ENCODE data around the gene PPP3CA.
"Not testable (repeated sequence)": the region's sequence is repeated elsewhere in the genome, so short reads cannot be mapped to it uniquely, and the experiment has no call there.

Gene PPP3CA

DNA sequence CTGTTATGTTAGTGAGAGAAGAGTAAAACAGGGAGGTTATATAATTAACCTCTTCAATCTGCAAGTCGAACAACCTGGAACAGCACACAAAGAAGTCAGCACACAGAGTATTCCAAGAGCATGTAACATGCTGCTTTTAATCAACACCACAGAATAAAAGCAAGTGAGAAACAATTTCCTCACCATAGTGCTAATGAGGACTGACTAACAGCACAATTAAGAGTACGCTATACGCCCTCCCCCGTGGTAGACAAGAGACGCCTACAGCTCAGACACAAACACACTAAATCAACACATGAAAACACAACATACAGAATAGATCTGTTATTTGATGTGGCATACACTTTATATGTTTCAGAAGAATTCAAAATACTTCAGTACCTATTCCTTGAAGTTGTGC, 103.0 kb downstream of the PPP3CA start:
- DNase-seq, result no peak

DNA sequence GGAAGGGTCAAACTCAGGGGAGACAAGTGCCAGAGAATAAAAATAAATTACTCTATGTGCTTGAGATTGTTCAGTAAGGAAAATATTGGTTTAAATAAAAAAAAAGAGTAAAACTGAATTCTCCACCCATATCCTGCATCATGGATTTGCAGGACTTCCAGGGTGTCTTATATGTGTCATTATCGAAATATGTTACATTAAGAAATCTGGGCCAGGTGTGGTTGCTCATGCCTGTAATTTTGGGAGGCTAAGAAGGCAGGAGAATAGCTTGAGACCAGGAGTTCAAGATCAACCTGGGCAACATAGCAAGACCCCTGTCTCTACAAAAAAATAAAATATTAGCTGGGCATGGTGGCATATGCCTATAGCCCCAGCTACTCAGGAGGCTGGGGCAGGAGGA, 104.9 kb downstream of the PPP3CA start:
- DNase-seq, result no peak

DNA sequence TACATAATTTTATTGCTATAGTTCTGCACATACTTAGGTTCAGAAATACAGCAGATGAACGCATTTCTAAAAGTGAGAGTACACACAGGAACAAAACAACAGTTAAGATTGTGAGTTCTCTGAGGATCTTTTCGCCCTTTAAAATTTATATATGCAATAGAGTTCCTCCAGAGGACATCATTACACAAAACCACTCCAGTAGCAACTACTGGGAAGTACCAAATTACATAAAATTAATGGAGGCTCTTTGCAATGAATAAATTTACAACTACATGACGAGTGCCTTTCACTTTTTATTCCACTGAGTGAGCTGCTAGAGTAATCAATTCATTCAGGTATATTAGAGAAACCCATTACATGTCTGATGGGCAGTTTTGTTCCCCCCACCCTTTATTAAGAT, 107.2 kb downstream of the PPP3CA start:
- no peak for DNase-seq

- no peak for DNase-seq
Measured at GRCh38 chr4:101239665-101240064, 107.7 kb downstream of the PPP3CA start.

- DNase-seq, result no peak
Measured at GRCh38 chr4:101238706-101239105, 108.6 kb downstream of the PPP3CA start.

DNA sequence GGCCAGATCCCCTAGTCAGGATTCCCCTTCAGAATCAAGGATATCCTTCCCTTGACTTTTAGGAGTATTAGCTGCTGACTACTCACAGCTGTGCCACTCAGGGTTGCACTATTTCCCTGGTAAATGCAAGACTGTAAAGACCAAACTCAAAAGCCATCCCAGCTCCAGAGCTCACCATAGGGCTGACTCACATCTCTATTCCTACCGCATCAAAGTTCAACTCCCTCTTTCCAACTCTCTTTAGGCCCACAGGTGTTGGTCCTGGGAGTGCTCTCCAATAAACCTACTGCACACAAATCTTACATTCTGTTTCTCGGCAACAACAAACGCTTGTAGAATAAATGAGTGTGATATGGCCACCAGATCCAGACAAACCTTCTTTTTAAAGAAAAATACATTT, 109.6 kb downstream of the PPP3CA start:
- no peak for DNase-seq

GRCh38 chr4:101236097-101236496, 111.2 kb downstream of the PPP3CA start:
- no peak for DNase-seq

- not testable (repeated sequence) for DNase-seq
Measured at GRCh38 chr4:101234141-101234540, 113.2 kb downstream of the PPP3CA start.

DNA sequence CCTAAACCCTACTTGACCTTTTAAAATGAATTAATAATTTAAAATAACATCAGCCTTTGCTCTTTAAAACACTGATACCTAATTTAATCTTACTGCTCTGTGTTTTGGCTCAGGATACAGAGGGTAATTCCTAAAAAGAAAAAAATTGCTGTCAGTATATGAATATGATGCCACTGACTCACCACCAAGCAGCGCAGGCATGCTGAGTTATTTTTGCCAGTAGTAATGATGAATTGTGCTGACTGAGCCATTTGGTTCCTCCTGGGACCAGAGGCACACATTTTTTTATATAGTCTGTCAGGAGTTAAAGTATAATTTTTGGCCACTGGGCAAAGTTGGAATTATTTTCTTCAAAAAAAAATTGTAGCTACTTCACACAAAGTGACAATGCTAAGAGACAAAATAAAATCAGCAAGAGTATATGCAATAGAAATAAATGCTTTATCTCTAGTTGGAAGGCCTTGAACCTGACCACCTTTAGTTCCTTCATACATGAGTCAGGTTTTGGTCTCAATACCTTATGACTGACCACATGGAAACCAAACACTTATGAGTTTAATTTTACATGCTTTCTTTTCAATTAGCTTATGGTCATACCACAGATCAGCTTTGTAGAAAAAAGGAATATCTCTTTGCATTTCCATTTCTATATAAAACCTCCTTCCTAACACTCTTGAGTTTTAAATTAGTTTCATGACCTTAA, 115.1 kb downstream of the PPP3CA start:
- DNase-seq, result no peak

DNA sequence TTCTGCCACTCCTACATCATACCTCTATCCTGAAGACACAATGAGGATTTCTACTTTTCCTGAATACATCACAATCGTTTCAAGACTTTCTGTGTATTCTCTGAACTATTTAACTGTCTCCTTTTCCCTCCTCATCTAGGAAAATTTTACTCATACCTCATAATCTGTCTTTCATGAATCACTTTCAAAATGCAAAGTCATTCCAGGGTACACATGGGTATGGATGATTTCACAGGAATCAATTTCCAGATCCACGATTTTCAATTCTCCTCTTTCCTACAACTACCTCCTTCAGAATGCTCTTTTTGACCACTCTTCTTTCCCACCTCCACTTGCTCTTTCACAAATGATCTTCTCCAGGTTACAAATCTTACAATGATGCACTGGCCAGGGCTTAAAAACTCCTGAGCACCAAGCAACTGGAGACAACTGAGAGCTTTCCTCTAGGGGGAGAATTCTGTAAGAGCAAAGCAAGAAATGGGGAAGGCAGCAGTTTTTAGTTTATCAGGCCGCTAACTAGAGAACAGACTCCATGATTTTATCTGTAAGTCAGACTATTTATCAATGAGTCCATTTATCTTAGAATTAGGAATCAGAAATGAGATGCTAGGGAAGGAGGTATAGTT, 116.4 kb downstream of the PPP3CA start:
- no peak for DNase-seq

DNA sequence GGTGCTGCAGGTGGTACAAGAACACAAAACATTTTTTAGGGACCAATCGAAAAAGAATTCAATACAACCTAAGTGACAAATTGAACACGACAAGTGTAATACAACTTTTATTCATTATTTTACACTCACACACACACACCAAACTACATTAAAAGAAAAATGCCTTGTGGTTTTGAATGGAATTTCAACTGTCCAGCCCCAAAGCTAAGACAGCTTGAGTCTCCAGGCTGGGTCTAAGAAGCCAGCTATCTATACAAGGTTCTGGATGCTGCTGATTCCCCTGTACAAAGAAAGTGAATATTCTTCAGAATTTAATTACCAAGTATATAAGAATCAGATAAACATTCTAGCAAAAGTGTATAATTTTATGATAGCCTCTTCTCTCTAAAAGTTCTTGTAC, 118.2 kb downstream of the PPP3CA start:
- no peak for DNase-seq

DNA sequence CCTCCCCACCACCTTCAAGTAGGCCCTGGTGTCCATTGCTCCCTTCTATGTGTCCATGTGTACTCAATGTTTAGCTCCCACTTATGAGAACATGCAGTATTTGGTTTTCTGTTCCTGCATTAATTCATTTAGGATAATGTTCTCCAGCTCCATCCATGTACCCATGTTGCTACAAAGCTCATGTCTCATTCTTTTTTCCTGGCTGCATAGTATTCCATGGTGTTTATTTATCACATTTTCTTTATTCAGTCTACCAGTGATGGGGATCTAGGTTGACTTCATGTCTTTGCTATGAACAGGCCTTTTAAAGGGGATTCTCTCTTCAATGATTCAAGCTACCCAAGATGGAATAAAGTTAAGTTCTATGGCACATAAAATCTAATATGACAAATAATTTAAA, 119.6 kb downstream of the PPP3CA start:
- no peak for DNase-seq

DNA sequence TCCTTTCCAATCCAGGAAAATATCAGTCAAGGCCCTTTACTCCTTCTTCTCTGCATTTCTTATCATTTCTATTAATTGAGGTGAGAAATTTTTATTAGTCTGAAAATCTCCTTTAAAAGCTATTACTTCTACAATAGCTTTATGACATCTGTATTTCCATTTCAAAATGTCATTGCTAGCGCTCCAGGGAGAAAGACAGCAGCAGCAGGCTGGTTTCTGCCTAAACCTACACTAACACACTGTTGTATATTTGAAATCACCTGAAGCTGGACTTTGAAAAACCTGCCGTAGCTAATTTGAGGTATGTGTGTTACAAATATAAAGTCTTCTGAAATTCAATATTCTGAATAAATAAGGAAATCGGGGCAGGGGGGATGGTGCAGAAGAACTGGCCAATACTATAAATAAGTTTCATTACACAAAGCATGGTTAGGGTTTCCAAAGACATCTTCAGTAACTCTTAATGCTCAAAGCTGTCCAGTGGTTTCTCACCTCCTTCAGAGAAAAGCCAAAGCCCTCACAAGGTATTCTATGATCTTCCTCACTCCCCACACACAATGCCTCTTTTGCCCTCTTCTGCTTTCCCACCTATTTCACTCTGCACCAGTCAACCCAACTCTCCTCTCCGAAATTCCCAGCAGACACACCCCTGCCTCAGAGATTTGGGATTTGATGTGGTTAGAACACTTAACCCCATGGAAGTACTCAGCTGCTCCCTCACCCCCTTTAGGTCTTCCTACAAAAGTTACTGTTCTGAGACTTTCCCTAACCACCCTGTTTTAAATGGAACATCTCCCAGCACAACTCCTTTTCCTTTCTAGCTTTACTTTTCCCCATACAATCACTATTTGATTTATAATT, 122.7 kb downstream of the PPP3CA start:
- DNase-seq, result no peak

DNA sequence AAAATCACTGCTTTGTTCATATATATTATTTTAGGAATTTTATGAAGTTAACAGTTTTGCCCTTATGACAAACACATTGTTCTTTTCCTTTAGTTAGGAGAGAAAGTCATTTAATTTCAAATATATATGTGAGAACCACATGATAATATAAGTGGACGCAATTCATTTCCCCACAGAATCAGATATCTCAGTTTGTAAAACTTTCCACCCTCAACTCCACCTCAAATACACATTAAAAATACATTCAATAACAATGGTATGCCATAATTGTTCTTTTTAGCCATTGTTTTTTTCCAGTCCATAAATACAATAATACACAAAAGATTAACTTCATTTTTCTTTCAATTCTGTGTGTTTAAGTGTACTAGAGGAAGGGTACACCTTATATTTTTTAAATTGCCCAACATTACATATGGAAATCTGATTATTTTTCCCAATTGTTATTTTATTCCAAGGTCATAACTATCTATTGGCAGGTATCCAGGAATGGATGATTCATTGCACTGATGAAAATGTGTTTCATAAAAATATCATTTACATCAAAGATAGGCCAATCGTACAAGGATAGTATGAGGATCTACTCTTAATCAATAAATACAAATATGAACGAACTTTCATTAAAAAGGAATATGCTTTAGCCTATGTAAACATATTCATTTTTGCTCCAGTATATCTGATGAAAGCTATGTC, 125.0 kb downstream of the PPP3CA start:
- DNase-seq, result no peak

- DNase-seq, result no peak
Measured at GRCh38 chr4:101221294-101221693, 126.0 kb downstream of the PPP3CA start.

- DNase-seq, result no peak
Measured at GRCh38 chr4:101218894-101219293, 128.4 kb downstream of the PPP3CA start.

GRCh38 chr4:101218346-101218745, 129.0 kb downstream of the PPP3CA start:
- DNase-seq, result no peak

DNA sequence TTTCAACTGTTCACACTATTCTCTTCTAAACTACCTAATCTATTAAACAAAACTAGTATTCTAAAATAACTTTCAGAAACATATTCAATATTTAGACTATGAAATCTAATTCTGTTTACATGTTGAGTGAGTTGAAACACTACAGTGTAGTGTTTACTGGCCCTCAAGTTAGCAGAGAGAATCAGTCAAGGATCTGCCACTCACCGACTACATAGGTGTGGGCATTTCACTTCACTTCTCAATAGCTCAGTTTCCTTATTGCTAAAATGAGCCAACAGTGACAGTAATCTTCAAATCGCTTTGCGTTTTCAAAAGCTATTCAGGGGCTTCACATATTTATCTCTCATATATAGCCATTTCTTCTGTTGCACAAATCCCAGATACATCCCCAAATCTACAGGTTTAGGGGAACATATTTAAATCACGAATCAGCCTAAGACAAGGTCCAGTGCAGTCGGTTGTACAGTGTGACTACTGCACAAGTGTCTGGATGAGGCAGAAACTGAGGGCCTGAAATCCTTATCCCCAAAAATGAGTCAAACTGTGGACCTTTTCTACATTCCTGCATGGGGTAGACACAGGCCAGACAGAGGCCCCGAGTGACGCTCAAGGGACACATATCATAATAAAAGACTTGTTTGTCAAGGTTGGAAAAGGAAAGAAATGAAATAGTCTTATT, 129.8 kb downstream of the PPP3CA start:
- DNase-seq, result no peak

DNA sequence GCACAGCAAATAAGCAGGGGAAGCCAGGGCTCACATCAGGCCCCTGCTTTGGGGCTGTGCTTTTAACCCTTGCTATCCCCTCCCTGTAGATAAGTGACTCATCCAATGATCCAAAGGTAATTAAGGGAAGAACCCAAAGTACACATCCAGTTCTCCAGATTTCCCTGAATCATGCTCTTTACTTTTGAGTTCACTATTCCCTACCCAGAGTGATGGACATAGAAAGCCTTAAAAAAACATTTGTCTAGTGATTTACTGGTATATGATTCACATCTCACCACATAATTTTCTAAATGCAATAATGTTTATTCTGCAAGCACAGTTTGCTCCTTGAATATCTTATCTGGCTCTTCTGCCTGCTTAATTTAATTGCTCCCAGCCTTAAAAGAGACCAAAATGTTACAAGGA, 136.2 kb downstream of the PPP3CA start:
- DNase-seq, result no peak

- no peak for DNase-seq
Measured at GRCh38 chr4:101210331-101210730, 137.0 kb downstream of the PPP3CA start.

- DNase-seq, result no peak
Measured at GRCh38 chr4:101208171-101208570, 139.2 kb downstream of the PPP3CA start.

- no peak for DNase-seq
Measured at GRCh38 chr4:101205916-101206315, 141.4 kb downstream of the PPP3CA start.

GRCh38 chr4:101201421-101201820, 145.9 kb downstream of the PPP3CA start:
- DNase-seq, result no peak

All from NCI-H1092 (cell line).